CD14-positive monocyte (primary cell): ENCODE results near the gene EHF. TPM values are rescaled to one million over a fixed set of nuclear protein-coding genes. Genes with fewer than 3 reads are reported as not detected.

ENCODE experiments used
- DNase-seq, 3 donors: peaks; one replicate each; pipeline ENCODE4 v3.0.0-alpha.2; 2011 to 2022
- H2AFZ ChIP-seq: 2 replicates; pipeline ENCODE4 v1.6.0; 2012; ENCODE audit warnings: mild to moderate bottlenecking, low read depth, low read length, inconsistent platforms; ENCODE audit not compliant: insufficient read depth, poor library complexity, severe bottlenecking
- H3K27ac ChIP-seq, 2 donors: 1 replicate in 1 of 2; 2 replicates in 1 of 2; pipeline ENCODE4 v1.5.1; 2012 to 2013; ENCODE audit warnings: low read length in 2 of 2, control low read depth in 1 of 2, inconsistent platforms in 1 of 2, low read depth in 1 of 2, mild to moderate bottlenecking in 1 of 2
- H3K27me3 ChIP-seq, 2 donors: one replicate each; pipeline versions ENCODE4 v1.6.0 to v1.6.1; 2011 to 2013; ENCODE audit warnings: low read length in 2 of 2; ENCODE audit not compliant: control insufficient read depth in 2 of 2, insufficient read depth in 2 of 2
- H3K36me3 ChIP-seq, 2 donors: replicated peaks in 1 of 2; 1 replicate in 1 of 2; 2 replicates in 1 of 2; pipeline versions ENCODE4 v1.5.1 to v1.6.1; 2012 to 2013; ENCODE audit warnings: low read length in 2 of 2, control low read depth in 1 of 2, inconsistent platforms in 1 of 2, mild to moderate bottlenecking in 1 of 2; ENCODE audit not compliant: insufficient read depth in 2 of 2, control insufficient read depth in 1 of 2
- H3K4me1 ChIP-seq, 2 donors: 1 replicate in 1 of 2; 2 replicates in 1 of 2; pipeline versions ENCODE4 v1.5.1 to v1.6.1; 2012 to 2013; ENCODE audit warnings: low read length in 2 of 2, control low read depth in 1 of 2, inconsistent platforms in 1 of 2, mild to moderate bottlenecking in 1 of 2, moderate library complexity in 1 of 2; ENCODE audit not compliant: insufficient read depth in 2 of 2, control insufficient read depth in 1 of 2
- H3K4me2 ChIP-seq: replicated peaks from 2 replicates; pipeline ENCODE3; 2012; ENCODE audit warnings: low read length, moderate library complexity, mild to moderate bottlenecking; ENCODE audit not compliant: poor library complexity, severe bottlenecking; ENCODE audit errors: extremely low read depth
- H3K4me3 ChIP-seq, 3 experiments: fragments of 200-600 bp in 1 of 3; sonication (generic) in 1 of 3; replicated peaks in 1 of 3; 1 replicate in 2 of 3; 2 replicates in 1 of 3; pipeline ENCODE4 v1.5.1; 2011 to 2013; ENCODE audit warnings: low read length in 3 of 3, mild to moderate bottlenecking in 3 of 3, control low read depth in 2 of 3, low read depth in 2 of 3, inconsistent platforms in 1 of 3, moderate library complexity in 1 of 3
- H3K79me2 ChIP-seq: 2 replicates; pipeline ENCODE4 v1.6.0; 2012; ENCODE audit warnings: mild to moderate bottlenecking, control low read depth, inconsistent platforms, low read length, moderate library complexity; ENCODE audit not compliant: insufficient read depth
- H3K9ac ChIP-seq: 2 replicates; pipeline ENCODE4 v1.6.0; 2017; ENCODE audit warnings: low read length, mild to moderate bottlenecking; ENCODE audit not compliant: insufficient read depth, poor library complexity, severe bottlenecking
- H3K9me3 ChIP-seq, 2 donors: replicated peaks in 1 of 2; 1 replicate in 1 of 2; 2 replicates in 1 of 2; pipeline versions ENCODE4 v1.5.1 to v1.6.1; 2012 to 2013; ENCODE audit warnings: low read length in 2 of 2, control low read depth in 1 of 2; ENCODE audit not compliant: control insufficient read depth in 1 of 2, insufficient read depth in 1 of 2
- H4K20me1 ChIP-seq: 2 replicates; pipeline ENCODE4 v1.6.0; 2012; ENCODE audit warnings: mild to moderate bottlenecking, low read length, control low read depth, moderate library complexity; ENCODE audit not compliant: insufficient read depth
- H3K27ac Mint-ChIP-seq, 7 donors: one replicate each; pipeline ENCODE4 v1.8.0; 2020; ENCODE audit warnings: mild to moderate bottlenecking in 7 of 7, mixed read lengths in 7 of 7, moderate library complexity in 6 of 7, inconsistent platforms in 2 of 7
- H3K27me3 Mint-ChIP-seq, 3 donors: one replicate each; pipeline ENCODE4 v1.8.0; 2021 to 2022; ENCODE audit warnings: low read depth in 3 of 3, mild to moderate bottlenecking in 3 of 3, mixed read lengths in 3 of 3, moderate library complexity in 3 of 3, inconsistent platforms in 1 of 3
- H3K36me3 Mint-ChIP-seq, 2 donors: one replicate each; pipeline ENCODE4 v1.8.0; 2020; ENCODE audit warnings: mixed read lengths in 2 of 2, inconsistent platforms in 1 of 2, mild to moderate bottlenecking in 1 of 2
- H3K4me1 Mint-ChIP-seq: one replicate; pipeline ENCODE4 v1.8.0; 2020; ENCODE audit warnings: mild to moderate bottlenecking, mixed read lengths
- H3K4me3 Mint-ChIP-seq, 2 donors: one replicate each; pipeline ENCODE4 v1.8.0; 2020; ENCODE audit warnings: mild to moderate bottlenecking in 2 of 2, mixed read lengths in 2 of 2, moderate library complexity in 1 of 2
- H3K9me3 Mint-ChIP-seq, 7 donors: one replicate each; pipeline ENCODE4 v1.8.0; 2020 to 2022; ENCODE audit warnings: mixed read lengths in 7 of 7, mild to moderate bottlenecking in 6 of 7, moderate library complexity in 6 of 7, inconsistent platforms in 2 of 7
- CTCF ChIP-seq: fragments of 200-600 bp; IDR thresholded peaks from one replicate; pipeline ENCODE4 v1.8.0; 2022; ENCODE audit warnings: antibody characterized with exemption, mild to moderate bottlenecking
- WGBS: methylation state at CpG from one replicate; pipeline ENCODE4 v1.1.5; 2013; ENCODE audit warnings: missing lambda C conversion rate; ENCODE audit not compliant: insufficient coverage; 5-methylcytosine and 5-hydroxymethylcytosine counted together
- intact Hi-C, 2 donors: fragments of 100-400 bp; cut with micrococcal nuclease; formaldehyde crosslinking; loops; one replicate each; pipeline versions ENCODE4 v1.15.0 to v1.15.1; 2023
- polyA plus RNA-seq, 3 donors: library from polyadenylated mRNA; depleted of rRNA in 1 of 3; unstranded in 2 of 3; stranded (reverse) in 1 of 3; fragments of 300-500 nt in 2 of 3; fragments of >200 nt in 1 of 3; fragmentation: Illumina TruSeq in 2 of 3; gene quantifications; 1 replicate in 2 of 3; 2 replicates in 1 of 3; pipeline ENCODE4 v1.2.3, GENCODE V29; 2012 to 2021

Gene EHF
- polyA plus RNA-seq, 3 donors, result 0.17 to 0.21 TPM; not detected in 1

GRCh38 chr11:34671117-34671516 is 50.2 kb downstream of the EHF start:
- intact Hi-C loops, result no loop called here
- Mint-ChIP-seq H3K4me3 (no peak overlapping the region), H3K27ac (peak overlapping the region in 1 of 7 donors; percentile 51), H3K4me1 (peaks cover 7% of the 10 kb centered on the region), H3K36me3 (no peaks in the 10 kb centered on the region), H3K27me3 (peaks cover 0 to 5% (median 1%) of the 10 kb centered on the region in 3 donors), H3K9me3 (peaks cover 0 to 7% (median 2%) of the 10 kb centered on the region in 7 donors)
- Histone ChIP-seq H3K9ac (no peak overlapping the region), H3K27me3 (no peaks in the 10 kb centered on the region), H3K79me2 (no peaks in the 10 kb centered on the region), H3K36me3 (no peaks in the 10 kb centered on the region), H3K4me3 (no peak overlapping the region), H3K27ac (no peak overlapping the region), H4K20me1 (no peaks in the 10 kb centered on the region), H2AFZ (no peak overlapping the region), H3K4me1 (peaks cover 0 to 6% of the 10 kb centered on the region in 2 donors), H3K4me2 (no peak overlapping the region), H3K9me3 (no peaks in the 10 kb centered on the region)
- no peak for DNase-seq
- TF ChIP-seq CTCF, result no peak
- WGBS, result no CpG with 5 or more reads among the region's 1 CpG

GRCh38 chr11:34671946-34672345 is 51.1 kb downstream of the EHF start:
- WGBS, result no CpG with 5 or more reads among the region's 1 CpG

More at GRCh38 chr11:34671946-34672345, 51.1 kb downstream of the EHF start:
- H4K20me1 ChIP-seq, result no peaks in the 10 kb centered on the region
- no peak overlapping the region for H3K9ac ChIP-seq
- H3K4me3 Mint-ChIP-seq, result no peak overlapping the region
- H3K4me1 Mint-ChIP-seq, result peaks cover 7% of the 10 kb centered on the region
- DNase-seq, result no peak
- TF ChIP-seq CTCF, result no peak
- H3K9me3 Mint-ChIP-seq, result peaks cover 0 to 7% (median 2%) of the 10 kb centered on the region in 7 donors
- no peaks in the 10 kb centered on the region for H3K27me3 ChIP-seq
- H3K4me3 ChIP-seq, result no peak overlapping the region
- no peak overlapping the region for H3K27ac ChIP-seq
- peaks cover 0 to 6% of the 10 kb centered on the region in 2 donors for H3K4me1 ChIP-seq
- no peak overlapping the region for H2AFZ ChIP-seq
- no peaks in the 10 kb centered on the region for H3K36me3 ChIP-seq
- no peaks in the 10 kb centered on the region for H3K79me2 ChIP-seq
- no peaks in the 10 kb centered on the region for H3K9me3 ChIP-seq
- no peak overlapping the region for H3K4me2 ChIP-seq
- no peak overlapping the region for H3K27ac Mint-ChIP-seq
- H3K27me3 Mint-ChIP-seq, result peaks cover 0 to 5% (median 4%) of the 10 kb centered on the region in 3 donors
- intact Hi-C loops, result no loop called here
- no peaks in the 10 kb centered on the region for H3K36me3 Mint-ChIP-seq
